CD14-positive monocyte (primary cell): Measurements from ENCODE around the gene TSPAN18. TPM values are rescaled to one million over a fixed set of nuclear protein-coding genes. Genes with fewer than 3 reads are reported as not detected.

Source experiments
- DNase-seq, 3 donors: peaks; one replicate each; pipeline ENCODE4 v3.0.0-alpha.2; 2011 to 2022
- H2AFZ ChIP-seq: 2 replicates; pipeline ENCODE4 v1.6.0; 2012; ENCODE audit warnings: mild to moderate bottlenecking, low read depth, low read length, inconsistent platforms; ENCODE audit not compliant: insufficient read depth, poor library complexity, severe bottlenecking
- H3K27ac ChIP-seq, 2 donors: 1 replicate in 1 of 2; 2 replicates in 1 of 2; pipeline ENCODE4 v1.5.1; 2012 to 2013; ENCODE audit warnings: low read length in 2 of 2, control low read depth in 1 of 2, inconsistent platforms in 1 of 2, low read depth in 1 of 2, mild to moderate bottlenecking in 1 of 2
- H3K27me3 ChIP-seq, 2 donors: one replicate each; pipeline versions ENCODE4 v1.6.0 to v1.6.1; 2011 to 2013; ENCODE audit warnings: low read length in 2 of 2; ENCODE audit not compliant: control insufficient read depth in 2 of 2, insufficient read depth in 2 of 2
- H3K36me3 ChIP-seq, 2 donors: replicated peaks in 1 of 2; 1 replicate in 1 of 2; 2 replicates in 1 of 2; pipeline versions ENCODE4 v1.5.1 to v1.6.1; 2012 to 2013; ENCODE audit warnings: low read length in 2 of 2, control low read depth in 1 of 2, inconsistent platforms in 1 of 2, mild to moderate bottlenecking in 1 of 2; ENCODE audit not compliant: insufficient read depth in 2 of 2, control insufficient read depth in 1 of 2
- H3K4me1 ChIP-seq, 2 donors: 1 replicate in 1 of 2; 2 replicates in 1 of 2; pipeline versions ENCODE4 v1.5.1 to v1.6.1; 2012 to 2013; ENCODE audit warnings: low read length in 2 of 2, control low read depth in 1 of 2, inconsistent platforms in 1 of 2, mild to moderate bottlenecking in 1 of 2, moderate library complexity in 1 of 2; ENCODE audit not compliant: insufficient read depth in 2 of 2, control insufficient read depth in 1 of 2
- H3K4me2 ChIP-seq: replicated peaks from 2 replicates; pipeline ENCODE3; 2012; ENCODE audit warnings: low read length, moderate library complexity, mild to moderate bottlenecking; ENCODE audit not compliant: poor library complexity, severe bottlenecking; ENCODE audit errors: extremely low read depth
- H3K4me3 ChIP-seq, 3 experiments: fragments of 200-600 bp in 1 of 3; sonication (generic) in 1 of 3; replicated peaks in 1 of 3; 1 replicate in 2 of 3; 2 replicates in 1 of 3; pipeline ENCODE4 v1.5.1; 2011 to 2013; ENCODE audit warnings: low read length in 3 of 3, mild to moderate bottlenecking in 3 of 3, control low read depth in 2 of 3, low read depth in 2 of 3, inconsistent platforms in 1 of 3, moderate library complexity in 1 of 3
- H3K79me2 ChIP-seq: 2 replicates; pipeline ENCODE4 v1.6.0; 2012; ENCODE audit warnings: mild to moderate bottlenecking, control low read depth, inconsistent platforms, low read length, moderate library complexity; ENCODE audit not compliant: insufficient read depth
- H3K9ac ChIP-seq: 2 replicates; pipeline ENCODE4 v1.6.0; 2017; ENCODE audit warnings: low read length, mild to moderate bottlenecking; ENCODE audit not compliant: insufficient read depth, poor library complexity, severe bottlenecking
- H3K9me3 ChIP-seq, 2 donors: replicated peaks in 1 of 2; 1 replicate in 1 of 2; 2 replicates in 1 of 2; pipeline versions ENCODE4 v1.5.1 to v1.6.1; 2012 to 2013; ENCODE audit warnings: low read length in 2 of 2, control low read depth in 1 of 2; ENCODE audit not compliant: control insufficient read depth in 1 of 2, insufficient read depth in 1 of 2
- H4K20me1 ChIP-seq: 2 replicates; pipeline ENCODE4 v1.6.0; 2012; ENCODE audit warnings: mild to moderate bottlenecking, low read length, control low read depth, moderate library complexity; ENCODE audit not compliant: insufficient read depth
- H3K27ac Mint-ChIP-seq, 7 donors: one replicate each; pipeline ENCODE4 v1.8.0; 2020; ENCODE audit warnings: mild to moderate bottlenecking in 7 of 7, mixed read lengths in 7 of 7, moderate library complexity in 6 of 7, inconsistent platforms in 2 of 7
- H3K27me3 Mint-ChIP-seq, 3 donors: one replicate each; pipeline ENCODE4 v1.8.0; 2021 to 2022; ENCODE audit warnings: low read depth in 3 of 3, mild to moderate bottlenecking in 3 of 3, mixed read lengths in 3 of 3, moderate library complexity in 3 of 3, inconsistent platforms in 1 of 3
- H3K36me3 Mint-ChIP-seq, 2 donors: one replicate each; pipeline ENCODE4 v1.8.0; 2020; ENCODE audit warnings: mixed read lengths in 2 of 2, inconsistent platforms in 1 of 2, mild to moderate bottlenecking in 1 of 2
- H3K4me1 Mint-ChIP-seq: one replicate; pipeline ENCODE4 v1.8.0; 2020; ENCODE audit warnings: mild to moderate bottlenecking, mixed read lengths
- H3K4me3 Mint-ChIP-seq, 2 donors: one replicate each; pipeline ENCODE4 v1.8.0; 2020; ENCODE audit warnings: mild to moderate bottlenecking in 2 of 2, mixed read lengths in 2 of 2, moderate library complexity in 1 of 2
- H3K9me3 Mint-ChIP-seq, 7 donors: one replicate each; pipeline ENCODE4 v1.8.0; 2020 to 2022; ENCODE audit warnings: mixed read lengths in 7 of 7, mild to moderate bottlenecking in 6 of 7, moderate library complexity in 6 of 7, inconsistent platforms in 2 of 7
- WGBS: methylation state at CpG from one replicate; pipeline ENCODE4 v1.1.5; 2013; ENCODE audit warnings: missing lambda C conversion rate; ENCODE audit not compliant: insufficient coverage; 5-methylcytosine and 5-hydroxymethylcytosine counted together
- intact Hi-C, 2 donors: fragments of 100-400 bp; cut with micrococcal nuclease; formaldehyde crosslinking; loops; one replicate each; pipeline versions ENCODE4 v1.15.0 to v1.15.1; 2023
- polyA plus RNA-seq, 3 donors: library from polyadenylated mRNA; depleted of rRNA in 1 of 3; unstranded in 2 of 3; stranded (reverse) in 1 of 3; fragments of 300-500 nt in 2 of 3; fragments of >200 nt in 1 of 3; fragmentation: Illumina TruSeq in 2 of 3; gene quantifications; 1 replicate in 2 of 3; 2 replicates in 1 of 3; pipeline ENCODE4 v1.2.3, GENCODE V29; 2012 to 2021
- TF ChIP-seq, protein P1 (sequence below): fragments of 200-600 bp; IDR thresholded peaks from one replicate; pipeline ENCODE4 v1.8.0; 2022; ENCODE audit warnings: antibody characterized with exemption, mild to moderate bottlenecking

Gene TSPAN18
- polyA plus RNA-seq, 3 donors: not detected

GRCh38 chr11:44765026-44765595 lies 38.3 kb downstream of the TSPAN18 start:
- no peaks in the 10 kb centered on the region for H3K4me1 ChIP-seq
- 98% methylated on average over 5 of the region's 8 CpGs for WGBS
- H3K27ac Mint-ChIP-seq: no peak overlapping the region
- intact Hi-C loops: no loop called here
- no peaks in the 10 kb centered on the region for H3K9me3 ChIP-seq
- no peak overlapping the region for H2AFZ ChIP-seq
- no peak overlapping the region for H3K4me3 ChIP-seq
- H3K4me1 Mint-ChIP-seq: no peaks in the 10 kb centered on the region
- no peak for DNase-seq
- no peak overlapping the region for H3K27ac ChIP-seq
- no peaks in the 10 kb centered on the region for H3K36me3 ChIP-seq
- H3K27me3 Mint-ChIP-seq: peaks cover 0 to 3% (median 3%) of the 10 kb centered on the region in 3 donors
- TF ChIP-seq, protein P1, sequence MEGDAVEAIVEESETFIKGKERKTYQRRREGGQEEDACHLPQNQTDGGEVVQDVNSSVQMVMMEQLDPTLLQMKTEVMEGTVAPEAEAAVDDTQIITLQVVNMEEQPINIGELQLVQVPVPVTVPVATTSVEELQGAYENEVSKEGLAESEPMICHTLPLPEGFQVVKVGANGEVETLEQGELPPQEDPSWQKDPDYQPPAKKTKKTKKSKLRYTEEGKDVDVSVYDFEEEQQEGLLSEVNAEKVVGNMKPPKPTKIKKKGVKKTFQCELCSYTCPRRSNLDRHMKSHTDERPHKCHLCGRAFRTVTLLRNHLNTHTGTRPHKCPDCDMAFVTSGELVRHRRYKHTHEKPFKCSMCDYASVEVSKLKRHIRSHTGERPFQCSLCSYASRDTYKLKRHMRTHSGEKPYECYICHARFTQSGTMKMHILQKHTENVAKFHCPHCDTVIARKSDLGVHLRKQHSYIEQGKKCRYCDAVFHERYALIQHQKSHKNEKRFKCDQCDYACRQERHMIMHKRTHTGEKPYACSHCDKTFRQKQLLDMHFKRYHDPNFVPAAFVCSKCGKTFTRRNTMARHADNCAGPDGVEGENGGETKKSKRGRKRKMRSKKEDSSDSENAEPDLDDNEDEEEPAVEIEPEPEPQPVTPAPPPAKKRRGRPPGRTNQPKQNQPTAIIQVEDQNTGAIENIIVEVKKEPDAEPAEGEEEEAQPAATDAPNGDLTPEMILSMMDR: no peak
- no peaks in the 10 kb centered on the region for H3K27me3 ChIP-seq
- H3K9me3 Mint-ChIP-seq: peaks cover 0 to 3% (median 0%) of the 10 kb centered on the region in 7 donors
- H3K9ac ChIP-seq: no peak overlapping the region
- H3K79me2 ChIP-seq: no peaks in the 10 kb centered on the region
- no peaks in the 10 kb centered on the region for H4K20me1 ChIP-seq
- H3K4me3 Mint-ChIP-seq: no peak overlapping the region
- H3K36me3 Mint-ChIP-seq: no peaks in the 10 kb centered on the region
- no peak overlapping the region for H3K4me2 ChIP-seq

DNA sequence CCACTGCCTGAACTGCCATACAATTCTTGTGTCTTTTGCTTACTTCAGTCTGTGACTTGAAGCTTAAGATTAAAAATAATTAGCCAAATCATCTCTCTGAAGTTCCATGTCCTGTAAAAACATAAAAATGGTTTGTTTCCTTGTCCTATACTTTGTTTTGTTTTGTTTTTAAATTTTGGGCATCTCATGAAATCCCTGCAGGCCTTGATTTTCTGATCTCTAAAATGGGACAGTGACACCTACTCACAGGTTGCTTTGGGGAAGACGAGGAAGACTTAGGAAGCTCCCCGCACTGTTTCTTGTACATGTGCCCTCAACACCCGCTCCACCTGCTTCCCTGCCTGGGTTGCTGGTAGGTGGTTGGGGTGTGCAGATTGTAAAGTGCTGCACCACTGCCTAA lies 38.9 kb downstream of the TSPAN18 start:
- H3K4me1 ChIP-seq: no peaks in the 10 kb centered on the region
- H3K27ac ChIP-seq: no peak overlapping the region
- H3K9me3 Mint-ChIP-seq: peaks cover 0 to 3% (median 0%) of the 10 kb centered on the region in 7 donors
- no peak overlapping the region for H3K4me3 Mint-ChIP-seq
- peaks cover 0 to 6% (median 3%) of the 10 kb centered on the region in 3 donors for H3K27me3 Mint-ChIP-seq
- H3K36me3 ChIP-seq: no peaks in the 10 kb centered on the region
- H2AFZ ChIP-seq: no peak overlapping the region
- no peaks in the 10 kb centered on the region for H3K27me3 ChIP-seq
- H3K9me3 ChIP-seq: no peaks in the 10 kb centered on the region
- TF ChIP-seq, protein P1: no peak
- H3K4me2 ChIP-seq: no peak overlapping the region
- H3K79me2 ChIP-seq: no peaks in the 10 kb centered on the region
- no peak overlapping the region for H3K4me3 ChIP-seq
- H4K20me1 ChIP-seq: no peaks in the 10 kb centered on the region
- no peaks in the 10 kb centered on the region for H3K36me3 Mint-ChIP-seq
- peaks cover 2% of the 10 kb centered on the region for H3K4me1 Mint-ChIP-seq
- no peak overlapping the region for H3K27ac Mint-ChIP-seq
- H3K9ac ChIP-seq: no peak overlapping the region
- DNase-seq: no peak
- 100% methylated on average over 1 of the region's 3 CpGs for WGBS
- intact Hi-C loops: no loop called here
